H1 (cell line): Measurements from ENCODE around the gene ABCD2. TPM values are rescaled to one million over a fixed set of nuclear protein-coding genes. Genes with fewer than 3 reads are reported as not detected.

Experiments
- CTCF ChIA-PET: fragments of 300-600 bp; sonication (Branson Sonifier 250); formaldehyde crosslinking; loops from one replicate; lab custom pipeline; 2021; ENCODE audit not compliant: partially characterized antibody; lab: Charles Lee
- POLR2A ChIA-PET: fragments of 300-600 bp; sonication (Branson Sonifier 250); formaldehyde crosslinking; loops from one replicate; lab custom pipeline; 2021; ENCODE audit warnings: inconsistent platforms; ENCODE audit not compliant: partially characterized antibody; lab: Charles Lee
- DNase-seq, 2 experiments: peaks; one replicate each; pipeline versions ENCODE4 v3.0.0 to v3.0.0-alpha.2; 2010 to 2022; ENCODE audit warnings: low spot score in 2 of 2, low read depth in 1 of 2, mixed read lengths in 1 of 2
- FAIRE-seq: peaks from 2 replicates; lab custom pipeline; 2011; peaks lifted over from hg19 to GRCh38; lab: Jason Lieb, UNC
- H2AFZ ChIP-seq: 2 replicates; pipeline ENCODE4 v1.8.1; 2012; ENCODE audit warnings: low read length, inconsistent platforms
- H2AK5ac ChIP-seq: 2 replicates; pipeline ENCODE4 v1.6.1; 2013; ENCODE audit warnings: low read depth, low read length
- H2BK120ac ChIP-seq: replicated peaks from 2 replicates; pipeline ENCODE3; 2013; ENCODE audit warnings: low read depth, low read length, inconsistent platforms
- H2BK12ac ChIP-seq: 2 replicates; pipeline ENCODE4 v1.6.1; 2013; ENCODE audit warnings: low read depth, low read length
- H2BK15ac ChIP-seq: 2 replicates; pipeline ENCODE4 v1.6.1; 2013; ENCODE audit warnings: low read length
- H2BK20ac ChIP-seq: 2 replicates; pipeline ENCODE4 v1.6.1; 2013; ENCODE audit warnings: low read length
- H2BK5ac ChIP-seq: 2 replicates; pipeline ENCODE4 v1.6.1; 2013; ENCODE audit warnings: low read depth, low read length
- H3K14ac ChIP-seq: 2 replicates; pipeline ENCODE4 v1.6.1; 2013; ENCODE audit warnings: inconsistent platforms; ENCODE audit not compliant: insufficient read length
- H3K18ac ChIP-seq: 2 replicates; pipeline ENCODE4 v1.6.1; 2013; ENCODE audit warnings: low read length; ENCODE audit errors: extremely low read depth
- H3K23ac ChIP-seq: 2 replicates; pipeline ENCODE4 v1.6.1; 2013; ENCODE audit warnings: inconsistent platforms; ENCODE audit not compliant: insufficient read length
- H3K23me2 ChIP-seq: 2 replicates; pipeline ENCODE4 v1.6.1; 2013; ENCODE audit warnings: low read depth, low read length
- H3K27ac ChIP-seq: 2 replicates; pipeline ENCODE4 v1.6.1; 2011; ENCODE audit warnings: low read depth, low read length, inconsistent platforms
- H3K27me3 ChIP-seq, 4 experiments: replicated peaks in 1 of 4; 1 replicate in 1 of 4; 2 replicates in 3 of 4; pipeline versions ENCODE4 v1.6.1 to v1.8.1; 2011 to 2013; ENCODE audit warnings: low read length in 3 of 4, mild to moderate bottlenecking in 3 of 4, inconsistent platforms in 2 of 4, mixed read lengths in 2 of 4, moderate library complexity in 1 of 4; ENCODE audit not compliant: control insufficient read depth in 3 of 4, insufficient read depth in 3 of 4; ENCODE audit errors: extremely low read depth in 1 of 4
- H3K36me3 ChIP-seq, 4 experiments: 2 replicates each; pipeline versions ENCODE4 v1.6.1 to v1.8.1; 2011 to 2013; ENCODE audit warnings: mild to moderate bottlenecking in 4 of 4, low read length in 3 of 4, moderate library complexity in 2 of 4, control low read depth in 1 of 4, inconsistent platforms in 1 of 4; ENCODE audit not compliant: insufficient read depth in 4 of 4, control insufficient read depth in 2 of 4
- H3K4ac ChIP-seq: replicated peaks from 2 replicates; pipeline ENCODE3; 2013; ENCODE audit warnings: low read length, low read depth, mixed read lengths, inconsistent platforms; ENCODE audit not compliant: insufficient read length
- H3K4me1 ChIP-seq, 4 experiments: replicated peaks in 1 of 4; 1 replicate in 1 of 4; 2 replicates in 3 of 4; pipeline versions ENCODE4 v1.6.1 to v1.8.1; 2011 to 2013; ENCODE audit warnings: low read length in 3 of 4, inconsistent platforms in 2 of 4, mixed read lengths in 1 of 4; ENCODE audit not compliant: insufficient read depth in 4 of 4, control insufficient read depth in 3 of 4
- H3K4me2 ChIP-seq, 2 experiments: 2 replicates each; pipeline versions ENCODE4 v1.6.1 to v1.8.1; 2011 to 2013; ENCODE audit warnings: low read depth in 2 of 2, low read length in 2 of 2, control low read depth in 1 of 2, inconsistent platforms in 1 of 2, mild to moderate bottlenecking in 1 of 2; ENCODE audit not compliant: insufficient read depth in 1 of 2
- H3K4me3 ChIP-seq, 4 experiments: fragments of 200-600, 300-600 bp in 1 of 4; sonication (generic), shearing (Covaris generic), sonication (Bioruptor Twin) in 1 of 4; 2 replicates each; pipeline versions ENCODE4 v1.5.1 to v1.8.1; 2011 to 2016; ENCODE audit warnings: low read length in 4 of 4, low read depth in 3 of 4, control low read depth in 2 of 4, inconsistent platforms in 2 of 4, mild to moderate bottlenecking in 2 of 4, mixed read lengths in 1 of 4, moderate library complexity in 1 of 4; ENCODE audit not compliant: insufficient read depth in 2 of 4; ENCODE audit errors: extremely low read depth in 1 of 4
- H3K56ac ChIP-seq: replicated peaks from 2 replicates; pipeline ENCODE3; 2013; ENCODE audit warnings: low read depth, mild to moderate bottlenecking, mixed read lengths, low read length, inconsistent platforms; ENCODE audit not compliant: insufficient read length
- H3K79me1 ChIP-seq: 2 replicates; pipeline ENCODE4 v1.6.1; 2013; ENCODE audit warnings: low read depth, low read length, control low read depth
- H3K79me2 ChIP-seq, 2 experiments: 2 replicates each; pipeline versions ENCODE4 v1.6.1 to v1.8.1; 2012 to 2013; ENCODE audit warnings: low read length in 2 of 2, mild to moderate bottlenecking in 2 of 2, inconsistent platforms in 1 of 2; ENCODE audit not compliant: insufficient read depth in 2 of 2, control insufficient read depth in 1 of 2
- H3K9ac ChIP-seq, 4 experiments: replicated peaks in 1 of 4; 1 replicate in 1 of 4; 2 replicates in 3 of 4; pipeline versions ENCODE4 v1.6.1 to v1.8.1; 2011 to 2013; ENCODE audit warnings: low read depth in 3 of 4, low read length in 3 of 4, control low read depth in 2 of 4, mild to moderate bottlenecking in 2 of 4, moderate library complexity in 2 of 4, inconsistent platforms in 1 of 4; ENCODE audit errors: extremely low read depth in 1 of 4
- H3K9me3 ChIP-seq, 2 experiments: 2 replicates each; pipeline versions ENCODE4 v1.6.1 to v1.8.1; 2012 to 2013; ENCODE audit warnings: mild to moderate bottlenecking in 2 of 2, moderate library complexity in 2 of 2, control low read depth in 1 of 2, inconsistent platforms in 1 of 2, low read depth in 1 of 2, low read length in 1 of 2, mixed read lengths in 1 of 2; ENCODE audit not compliant: insufficient read depth in 2 of 2
- H4K20me1 ChIP-seq, 2 experiments: replicated peaks in 1 of 2; 2 replicates each; pipeline versions ENCODE3 to v1.8.1; 2011 to 2013; ENCODE audit warnings: inconsistent platforms in 2 of 2, low read length in 2 of 2, mild to moderate bottlenecking in 1 of 2; ENCODE audit not compliant: insufficient read depth in 2 of 2, control insufficient read depth in 1 of 2
- H4K5ac ChIP-seq: 2 replicates; pipeline ENCODE4 v1.6.1; 2013; ENCODE audit warnings: low read length, low read depth, mixed read lengths, inconsistent platforms; ENCODE audit not compliant: insufficient read length
- H4K8ac ChIP-seq: 2 replicates; pipeline ENCODE4 v1.8.0; 2013; ENCODE audit warnings: mild to moderate bottlenecking, moderate library complexity, low read length, inconsistent platforms; ENCODE audit not compliant: insufficient read depth; ENCODE audit errors: extremely low read depth
- H4K91ac ChIP-seq: replicated peaks from 2 replicates; pipeline ENCODE3; 2013; ENCODE audit warnings: low read length, mixed read lengths, inconsistent platforms; ENCODE audit not compliant: insufficient read length
- BCL11A ChIP-seq, 2 experiments: IDR thresholded peaks; one replicate each; pipeline ENCODE4 v1.6.1; 2011; ENCODE audit warnings: low read depth in 2 of 2, low read length in 2 of 2, mild to moderate bottlenecking in 2 of 2
- CBX8 ChIP-seq: fragments of 300-800, 300-1000 bp; sonication (generic); IDR thresholded peaks from 2 replicates; pipeline ENCODE4 v1.7.1; 2016; ENCODE audit warnings: low read depth, low read length, borderline replicate concordance
- HDAC2 ChIP-seq, 2 experiments: fragments of 300-600 bp in 1 of 2; sonication (generic) in 1 of 2; IDR thresholded peaks; 2 replicates each; pipeline ENCODE4 v1.6.1; 2011 to 2012; ENCODE audit warnings: low read depth in 2 of 2, low read length in 2 of 2, mild to moderate bottlenecking in 2 of 2, moderate library complexity in 2 of 2, borderline replicate concordance in 1 of 2, inconsistent platforms in 1 of 2
- KDM5A ChIP-seq: fragments of 200-600 bp; IDR thresholded peaks from 2 replicates; pipeline ENCODE4 v1.7.1; 2012; ENCODE audit warnings: mild to moderate bottlenecking, low read length, inconsistent platforms, mixed read lengths
- RXRA ChIP-seq: IDR thresholded peaks from 2 replicates; pipeline ENCODE4 v1.6.1; 2011; ENCODE audit warnings: low read depth, mild to moderate bottlenecking, low read length, moderate library complexity; ENCODE audit not compliant: insufficient read depth
- SAP30 ChIP-seq: fragments of 300-600 bp; sonication (generic); IDR thresholded peaks from 2 replicates; pipeline ENCODE4 v1.7.1; 2012; ENCODE audit warnings: low read length, moderate library complexity, mild to moderate bottlenecking, inconsistent platforms; ENCODE audit not compliant: insufficient read depth, insufficient replicate concordance
- SIX5 ChIP-seq: IDR thresholded peaks from 2 replicates; pipeline ENCODE4 v1.6.1; 2011; ENCODE audit warnings: mild to moderate bottlenecking, low read depth, low read length
- SRF ChIP-seq: IDR thresholded peaks from 2 replicates; pipeline ENCODE4 v1.6.1; 2011; ENCODE audit warnings: mild to moderate bottlenecking, low read depth, low read length, moderate library complexity
- TAF1 ChIP-seq: IDR thresholded peaks from 2 replicates; pipeline ENCODE4 v1.6.1; 2011; ENCODE audit warnings: mild to moderate bottlenecking, low read depth, low read length
- TBP ChIP-seq: IDR thresholded peaks from 2 replicates; pipeline ENCODE4 v1.6.1; 2011; ENCODE audit warnings: low read depth, low read length, improper control_type of control experiment
- TCF12 ChIP-seq: IDR thresholded peaks from 2 replicates; pipeline ENCODE4 v1.6.1; 2011; ENCODE audit warnings: low read depth, mild to moderate bottlenecking, low read length
- WGBS, 2 experiments: shearing (Covaris generic) in 1 of 2; methylation state at CpG; one replicate each; pipeline versions ENCODE4 v1.1.6 to v1.1.7; 2013 to 2015; ENCODE audit warnings: low lambda C conversion rate in 2 of 2, mixed read lengths in 2 of 2, inconsistent platforms in 1 of 2, low coverage in 1 of 2, missing lambda C conversion rate in 1 of 2; ENCODE audit not compliant: insufficient replicate concordance in 2 of 2, insufficient coverage in 1 of 2, insufficient read length in 1 of 2; ENCODE audit errors: extremely low coverage in 1 of 2, missing lambda C conversion rate in 1 of 2; 5-methylcytosine and 5-hydroxymethylcytosine counted together
- polyA plus RNA-seq, 7 experiments: library from polyadenylated mRNA; depleted of rRNA in 3 of 7; stranded (reverse) in 5 of 7; unstranded in 2 of 7; fragments of >200 nt in 5 of 7; fragments of 200-250 nt in 2 of 7; gene quantifications; 1 replicate in 5 of 7; 2 replicates in 1 of 7; 4 replicates in 1 of 7; pipeline versions ENCODE4 v1.2.1 to v1.2.3, GENCODE V29; 2011 to 2013; ENCODE audit warnings: missing spikeins in 2 of 7, mixed read lengths in 2 of 7
- total RNA-seq: library from RNA; stranded (reverse); fragmentation: NEBNext Ultra II Directional; extraction: Animal tissue kit (Norgen Biotek cat#: 25700); gene quantifications from 2 replicates; pipeline ENCODE4 v1.2.1, GENCODE V29; 2021

The ABCD2 gene
- total and polyA plus RNA-seq, 2 of the 8 experiments (the other 6 are each of a cell fraction or from before 2014, with no cell fraction given) = not detected

DNA sequence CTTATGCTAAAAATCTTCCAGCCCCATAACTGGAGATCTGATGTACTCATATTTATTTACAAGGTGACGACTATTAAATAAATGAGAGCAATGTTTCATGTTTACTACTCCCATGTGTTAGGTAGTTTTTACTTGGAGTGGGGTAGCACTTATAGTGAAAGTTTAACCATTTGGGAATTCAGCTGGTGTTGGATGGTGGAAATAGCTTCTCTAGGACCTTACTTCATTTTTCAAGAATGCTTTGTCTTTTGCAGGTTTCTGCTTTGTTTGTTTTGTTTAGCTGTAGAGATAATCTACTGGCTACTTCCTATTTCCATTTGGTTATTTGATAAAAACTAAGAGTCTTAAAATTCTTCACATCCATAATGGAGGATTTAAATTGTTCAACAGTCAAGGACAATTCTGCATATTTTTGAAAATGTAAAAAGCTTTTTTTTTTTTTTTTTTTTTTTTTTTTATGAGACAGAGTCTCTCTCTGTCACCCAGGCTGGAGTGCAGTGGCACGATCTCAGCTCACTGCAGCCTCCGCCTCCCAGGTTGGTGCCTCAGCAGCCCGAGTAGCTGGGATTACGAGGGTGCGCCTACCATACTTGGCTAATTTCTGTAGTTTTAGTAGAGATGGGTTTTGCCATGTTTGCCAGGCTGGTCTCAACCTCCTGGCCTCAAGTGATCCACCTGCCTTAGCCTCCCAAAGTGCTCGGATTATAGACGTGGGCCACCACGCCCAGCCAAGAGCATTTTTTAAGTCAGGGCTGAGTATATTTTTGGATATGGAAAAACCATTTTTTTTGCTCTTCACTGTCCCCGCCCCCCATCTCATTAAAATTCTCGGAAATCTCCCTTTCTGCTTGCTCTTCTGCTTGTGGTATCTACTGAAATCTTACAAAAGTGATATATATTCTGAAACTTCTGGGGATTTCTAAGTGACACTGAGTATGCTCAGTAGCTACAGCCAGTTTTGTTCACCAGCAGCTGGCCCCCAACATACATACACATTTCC is 1.4 kb upstream of the ABCD2 start:
- no peaks in the 10 kb centered on the region for H3K79me1 ChIP-seq
- FAIRE-seq = no peak
- TF ChIP-seq CBX8 (no peak), KDM5A (no peak), SAP30 (no peak), SIX5 (no peak), BCL11A (IDR thresholded peaks at IDR 0.05; ENCODE audit: low read depth in 2 of 2, low read length in 2 of 2) (no peak), HDAC2 (IDR thresholded peaks at IDR 0.05; ENCODE audit: borderline replicate concordance in 1 of 2, low read depth in 2 of 2, low read length in 2 of 2) (no peak), TBP (no peak), TCF12 (no peak), RXRA (no peak), TAF1 (no peak), SRF (no peak)

More for the DNA sequence above, 1.4 kb upstream of the ABCD2 start:
- Histone ChIP-seq H3K9ac (no peak overlapping the region), H3K9me3 (no peaks in the 10 kb centered on the region), H4K20me1 (no peaks in the 10 kb centered on the region), H4K8ac (no peak overlapping the region), H3K23me2 (peaks cover 6% of the 10 kb centered on the region), H3K23ac (no peak overlapping the region), H2BK12ac (no peak overlapping the region), H2AK5ac (no peak overlapping the region), H2BK120ac (no peak overlapping the region), H4K91ac (no peak overlapping the region), H3K18ac (no peak overlapping the region), H3K27me3 (peaks cover 0 to 4% (median 0%) of the 10 kb centered on the region in 4 experiments; a peak in 2 of 7 replicates), H2BK20ac (no peak overlapping the region), H3K79me2 (no peaks in the 10 kb centered on the region), H3K4ac (no peak overlapping the region), H3K4me1 (peaks cover 0 to 2% (median 0%) of the 10 kb centered on the region in 4 experiments; a peak in 1 of 7 replicates), H3K4me3 (peak overlapping the region; percentile 30 to 59 (median 45); a peak in 5 of 8 replicates), H2AFZ (peak overlapping the region; percentile 42; the same call in 1 of the 2 replicates), H4K5ac (no peak overlapping the region), H3K27ac (no peak overlapping the region), H3K56ac (no peak overlapping the region), H2BK5ac (no peak overlapping the region), H3K4me2 (peak overlapping the region; percentile 57 to 64), H3K36me3 (no peaks in the 10 kb centered on the region), H2BK15ac (no peak overlapping the region), H3K14ac (no peak overlapping the region)
- WGBS, 2 experiments = 82% methylated on average over 11 of the region's 11 CpGs; no CpG with 5 or more reads in 1 of the 2 experiments
- no peak for DNase-seq
- ChIA-PET POLR2A (no interaction called here), CTCF (interaction anchor here (1.3 kb wide), 1 partner anchor 122 kb away, joined by 3 read pairs; no protein-coding TSS in a partner anchor)
